H1 (cell line): Measurements from ENCODE around the gene DNER. TPM values are rescaled to one million over a fixed set of nuclear protein-coding genes. Genes with fewer than 3 reads are reported as not detected.

Source experiments
- CTCF ChIA-PET: fragments of 300-600 bp; sonication (Branson Sonifier 250); formaldehyde crosslinking; loops from one replicate; lab custom pipeline; 2021; ENCODE audit not compliant: partially characterized antibody; lab: Charles Lee
- POLR2A ChIA-PET: fragments of 300-600 bp; sonication (Branson Sonifier 250); formaldehyde crosslinking; loops from one replicate; lab custom pipeline; 2021; ENCODE audit warnings: inconsistent platforms; ENCODE audit not compliant: partially characterized antibody; lab: Charles Lee
- DNase-seq, 2 experiments: peaks; one replicate each; pipeline versions ENCODE4 v3.0.0 to v3.0.0-alpha.2; 2010 to 2022; ENCODE audit warnings: low spot score in 2 of 2, low read depth in 1 of 2, mixed read lengths in 1 of 2
- FAIRE-seq: peaks from 2 replicates; lab custom pipeline; 2011; peaks lifted over from hg19 to GRCh38; lab: Jason Lieb, UNC
- H2AFZ ChIP-seq: 2 replicates; pipeline ENCODE4 v1.8.1; 2012; ENCODE audit warnings: low read length, inconsistent platforms
- H2AK5ac ChIP-seq: 2 replicates; pipeline ENCODE4 v1.6.1; 2013; ENCODE audit warnings: low read depth, low read length
- H2BK120ac ChIP-seq: replicated peaks from 2 replicates; pipeline ENCODE3; 2013; ENCODE audit warnings: low read depth, low read length, inconsistent platforms
- H2BK12ac ChIP-seq: 2 replicates; pipeline ENCODE4 v1.6.1; 2013; ENCODE audit warnings: low read depth, low read length
- H2BK15ac ChIP-seq: 2 replicates; pipeline ENCODE4 v1.6.1; 2013; ENCODE audit warnings: low read length
- H2BK20ac ChIP-seq: 2 replicates; pipeline ENCODE4 v1.6.1; 2013; ENCODE audit warnings: low read length
- H2BK5ac ChIP-seq: 2 replicates; pipeline ENCODE4 v1.6.1; 2013; ENCODE audit warnings: low read depth, low read length
- H3K14ac ChIP-seq: 2 replicates; pipeline ENCODE4 v1.6.1; 2013; ENCODE audit warnings: inconsistent platforms; ENCODE audit not compliant: insufficient read length
- H3K18ac ChIP-seq: 2 replicates; pipeline ENCODE4 v1.6.1; 2013; ENCODE audit warnings: low read length; ENCODE audit errors: extremely low read depth
- H3K23ac ChIP-seq: 2 replicates; pipeline ENCODE4 v1.6.1; 2013; ENCODE audit warnings: inconsistent platforms; ENCODE audit not compliant: insufficient read length
- H3K23me2 ChIP-seq: 2 replicates; pipeline ENCODE4 v1.6.1; 2013; ENCODE audit warnings: low read depth, low read length
- H3K27ac ChIP-seq: 2 replicates; pipeline ENCODE4 v1.6.1; 2011; ENCODE audit warnings: low read depth, low read length, inconsistent platforms
- H3K27me3 ChIP-seq, 4 experiments: replicated peaks in 1 of 4; 1 replicate in 1 of 4; 2 replicates in 3 of 4; pipeline versions ENCODE4 v1.6.1 to v1.8.1; 2011 to 2013; ENCODE audit warnings: low read length in 3 of 4, mild to moderate bottlenecking in 3 of 4, inconsistent platforms in 2 of 4, mixed read lengths in 2 of 4, moderate library complexity in 1 of 4; ENCODE audit not compliant: control insufficient read depth in 3 of 4, insufficient read depth in 3 of 4; ENCODE audit errors: extremely low read depth in 1 of 4
- H3K36me3 ChIP-seq, 4 experiments: 2 replicates each; pipeline versions ENCODE4 v1.6.1 to v1.8.1; 2011 to 2013; ENCODE audit warnings: mild to moderate bottlenecking in 4 of 4, low read length in 3 of 4, moderate library complexity in 2 of 4, control low read depth in 1 of 4, inconsistent platforms in 1 of 4; ENCODE audit not compliant: insufficient read depth in 4 of 4, control insufficient read depth in 2 of 4
- H3K4ac ChIP-seq: replicated peaks from 2 replicates; pipeline ENCODE3; 2013; ENCODE audit warnings: low read length, low read depth, mixed read lengths, inconsistent platforms; ENCODE audit not compliant: insufficient read length
- H3K4me1 ChIP-seq, 4 experiments: replicated peaks in 1 of 4; 1 replicate in 1 of 4; 2 replicates in 3 of 4; pipeline versions ENCODE4 v1.6.1 to v1.8.1; 2011 to 2013; ENCODE audit warnings: low read length in 3 of 4, inconsistent platforms in 2 of 4, mixed read lengths in 1 of 4; ENCODE audit not compliant: insufficient read depth in 4 of 4, control insufficient read depth in 3 of 4
- H3K4me2 ChIP-seq, 2 experiments: 2 replicates each; pipeline versions ENCODE4 v1.6.1 to v1.8.1; 2011 to 2013; ENCODE audit warnings: low read depth in 2 of 2, low read length in 2 of 2, control low read depth in 1 of 2, inconsistent platforms in 1 of 2, mild to moderate bottlenecking in 1 of 2; ENCODE audit not compliant: insufficient read depth in 1 of 2
- H3K4me3 ChIP-seq, 4 experiments: fragments of 200-600, 300-600 bp in 1 of 4; sonication (generic), shearing (Covaris generic), sonication (Bioruptor Twin) in 1 of 4; 2 replicates each; pipeline versions ENCODE4 v1.5.1 to v1.8.1; 2011 to 2016; ENCODE audit warnings: low read length in 4 of 4, low read depth in 3 of 4, control low read depth in 2 of 4, inconsistent platforms in 2 of 4, mild to moderate bottlenecking in 2 of 4, mixed read lengths in 1 of 4, moderate library complexity in 1 of 4; ENCODE audit not compliant: insufficient read depth in 2 of 4; ENCODE audit errors: extremely low read depth in 1 of 4
- H3K56ac ChIP-seq: replicated peaks from 2 replicates; pipeline ENCODE3; 2013; ENCODE audit warnings: low read depth, mild to moderate bottlenecking, mixed read lengths, low read length, inconsistent platforms; ENCODE audit not compliant: insufficient read length
- H3K79me1 ChIP-seq: 2 replicates; pipeline ENCODE4 v1.6.1; 2013; ENCODE audit warnings: low read depth, low read length, control low read depth
- H3K79me2 ChIP-seq, 2 experiments: 2 replicates each; pipeline versions ENCODE4 v1.6.1 to v1.8.1; 2012 to 2013; ENCODE audit warnings: low read length in 2 of 2, mild to moderate bottlenecking in 2 of 2, inconsistent platforms in 1 of 2; ENCODE audit not compliant: insufficient read depth in 2 of 2, control insufficient read depth in 1 of 2
- H3K9ac ChIP-seq, 4 experiments: replicated peaks in 1 of 4; 1 replicate in 1 of 4; 2 replicates in 3 of 4; pipeline versions ENCODE4 v1.6.1 to v1.8.1; 2011 to 2013; ENCODE audit warnings: low read depth in 3 of 4, low read length in 3 of 4, control low read depth in 2 of 4, mild to moderate bottlenecking in 2 of 4, moderate library complexity in 2 of 4, inconsistent platforms in 1 of 4; ENCODE audit errors: extremely low read depth in 1 of 4
- H3K9me3 ChIP-seq, 2 experiments: 2 replicates each; pipeline versions ENCODE4 v1.6.1 to v1.8.1; 2012 to 2013; ENCODE audit warnings: mild to moderate bottlenecking in 2 of 2, moderate library complexity in 2 of 2, control low read depth in 1 of 2, inconsistent platforms in 1 of 2, low read depth in 1 of 2, low read length in 1 of 2, mixed read lengths in 1 of 2; ENCODE audit not compliant: insufficient read depth in 2 of 2
- H4K20me1 ChIP-seq, 2 experiments: replicated peaks in 1 of 2; 2 replicates each; pipeline versions ENCODE3 to v1.8.1; 2011 to 2013; ENCODE audit warnings: inconsistent platforms in 2 of 2, low read length in 2 of 2, mild to moderate bottlenecking in 1 of 2; ENCODE audit not compliant: insufficient read depth in 2 of 2, control insufficient read depth in 1 of 2
- H4K5ac ChIP-seq: 2 replicates; pipeline ENCODE4 v1.6.1; 2013; ENCODE audit warnings: low read length, low read depth, mixed read lengths, inconsistent platforms; ENCODE audit not compliant: insufficient read length
- H4K8ac ChIP-seq: 2 replicates; pipeline ENCODE4 v1.8.0; 2013; ENCODE audit warnings: mild to moderate bottlenecking, moderate library complexity, low read length, inconsistent platforms; ENCODE audit not compliant: insufficient read depth; ENCODE audit errors: extremely low read depth
- H4K91ac ChIP-seq: replicated peaks from 2 replicates; pipeline ENCODE3; 2013; ENCODE audit warnings: low read length, mixed read lengths, inconsistent platforms; ENCODE audit not compliant: insufficient read length
- TAF7 ChIP-seq: optimal IDR thresholded peaks from 2 replicates; pipeline ENCODE3; 2011; ENCODE audit warnings: low read depth, mild to moderate bottlenecking, inconsistent platforms, low read length, moderate library complexity, borderline replicate concordance
- WGBS, 2 experiments: shearing (Covaris generic) in 1 of 2; methylation state at CpG; one replicate each; pipeline versions ENCODE4 v1.1.6 to v1.1.7; 2013 to 2015; ENCODE audit warnings: low lambda C conversion rate in 2 of 2, mixed read lengths in 2 of 2, inconsistent platforms in 1 of 2, low coverage in 1 of 2, missing lambda C conversion rate in 1 of 2; ENCODE audit not compliant: insufficient replicate concordance in 2 of 2, insufficient coverage in 1 of 2, insufficient read length in 1 of 2; ENCODE audit errors: extremely low coverage in 1 of 2, missing lambda C conversion rate in 1 of 2; 5-methylcytosine and 5-hydroxymethylcytosine counted together
- polyA plus RNA-seq, 7 experiments: library from polyadenylated mRNA; depleted of rRNA in 3 of 7; stranded (reverse) in 5 of 7; unstranded in 2 of 7; fragments of >200 nt in 5 of 7; fragments of 200-250 nt in 2 of 7; gene quantifications; 1 replicate in 5 of 7; 2 replicates in 1 of 7; 4 replicates in 1 of 7; pipeline versions ENCODE4 v1.2.1 to v1.2.3, GENCODE V29; 2011 to 2013; ENCODE audit warnings: missing spikeins in 2 of 7, mixed read lengths in 2 of 7
- total RNA-seq: library from RNA; stranded (reverse); fragmentation: NEBNext Ultra II Directional; extraction: Animal tissue kit (Norgen Biotek cat#: 25700); gene quantifications from 2 replicates; pipeline ENCODE4 v1.2.1, GENCODE V29; 2021

The DNER gene
- total and polyA plus RNA-seq, 2 of the 8 experiments (the other 6 are each of a cell fraction or from before 2014, with no cell fraction given) = 6.8 to 16.3 TPM

GRCh38 chr2:229612384-229612971 is 101.9 kb downstream of the DNER start:
- Histone ChIP-seq H4K91ac (no peak overlapping the region), H3K14ac (no peak overlapping the region), H3K4me2 (no peak overlapping the region), H2BK120ac (no peak overlapping the region), H3K27me3 (no peaks in the 10 kb centered on the region), H3K4ac (no peak overlapping the region), H2BK12ac (no peak overlapping the region), H4K5ac (no peak overlapping the region), H3K79me2 (no peaks in the 10 kb centered on the region), H3K9ac (no peak overlapping the region), H3K18ac (no peak overlapping the region), H3K9me3 (no peaks in the 10 kb centered on the region), H3K23me2 (no peaks in the 10 kb centered on the region), H4K8ac (no peak overlapping the region), H2AFZ (0 out of 2 replicates have a peak overlapping the region, but pooled peaks have one; percentile 24), H3K36me3 (no peaks in the 10 kb centered on the region), H3K4me3 (no peak overlapping the region), H2BK20ac (no peak overlapping the region), H3K4me1 (no peaks in the 10 kb centered on the region), H2AK5ac (no peak overlapping the region), H3K79me1 (no peaks in the 10 kb centered on the region), H3K56ac (no peak overlapping the region), H2BK5ac (no peak overlapping the region), H3K27ac (no peak overlapping the region), H2BK15ac (no peak overlapping the region), H3K23ac (no peak overlapping the region), H4K20me1 (no peaks in the 10 kb centered on the region)
- ChIA-PET CTCF (interaction anchor here (0.8 to 1.1 kb wide), 2 partner anchors 11 to 25 kb away, joined by 4 read pairs; no protein-coding TSS in a partner anchor), POLR2A (no interaction called here)
- TF ChIP-seq TAF7 = no peak
- WGBS, 2 experiments = 89% methylated on average over 7 of the region's 7 CpGs; no CpG with 5 or more reads in 1 of the 2 experiments
- FAIRE-seq (no peak), DNase-seq (no peak)
